Measurements from ENCODE around the gene SNTG2.

DNA sequence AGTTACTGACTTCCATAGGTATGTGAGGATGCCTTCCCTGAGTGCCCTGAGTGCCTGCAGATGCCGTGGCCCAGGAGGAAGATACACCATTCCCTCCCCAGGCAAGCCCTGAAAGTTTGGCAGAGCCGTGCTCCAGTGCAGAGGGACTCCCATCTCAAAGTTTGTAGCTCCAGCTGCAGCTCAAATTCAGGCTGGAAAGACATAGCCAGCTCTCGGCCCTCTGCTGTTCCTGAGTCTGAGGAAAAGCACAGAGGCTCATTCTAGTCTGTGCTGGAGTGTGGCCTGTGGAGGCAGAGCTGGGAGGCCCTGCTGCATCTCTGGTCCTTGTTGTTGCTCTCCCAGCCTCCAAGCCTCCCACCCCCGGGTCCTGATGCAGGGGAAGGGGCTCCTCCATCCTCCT lies 446.7 kb downstream of the SNTG2 start:
- TF ChIP-seq, protein P1, sequence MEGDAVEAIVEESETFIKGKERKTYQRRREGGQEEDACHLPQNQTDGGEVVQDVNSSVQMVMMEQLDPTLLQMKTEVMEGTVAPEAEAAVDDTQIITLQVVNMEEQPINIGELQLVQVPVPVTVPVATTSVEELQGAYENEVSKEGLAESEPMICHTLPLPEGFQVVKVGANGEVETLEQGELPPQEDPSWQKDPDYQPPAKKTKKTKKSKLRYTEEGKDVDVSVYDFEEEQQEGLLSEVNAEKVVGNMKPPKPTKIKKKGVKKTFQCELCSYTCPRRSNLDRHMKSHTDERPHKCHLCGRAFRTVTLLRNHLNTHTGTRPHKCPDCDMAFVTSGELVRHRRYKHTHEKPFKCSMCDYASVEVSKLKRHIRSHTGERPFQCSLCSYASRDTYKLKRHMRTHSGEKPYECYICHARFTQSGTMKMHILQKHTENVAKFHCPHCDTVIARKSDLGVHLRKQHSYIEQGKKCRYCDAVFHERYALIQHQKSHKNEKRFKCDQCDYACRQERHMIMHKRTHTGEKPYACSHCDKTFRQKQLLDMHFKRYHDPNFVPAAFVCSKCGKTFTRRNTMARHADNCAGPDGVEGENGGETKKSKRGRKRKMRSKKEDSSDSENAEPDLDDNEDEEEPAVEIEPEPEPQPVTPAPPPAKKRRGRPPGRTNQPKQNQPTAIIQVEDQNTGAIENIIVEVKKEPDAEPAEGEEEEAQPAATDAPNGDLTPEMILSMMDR (IDR thresholded peaks at IDR 0.05; ENCODE audit: insufficient read depth, low read depth, low read length), result no peak
- TF ChIP-seq EZH2 (IDR thresholded peaks at IDR 0.05; ENCODE audit: insufficient read depth, low read length), result no peak
